Measurements from ENCODE around the gene EPHB4.

GRCh38 chr7:100867776-100868485 lies 40.6 kb upstream of the EPHB4 start:
- TF ChIP-seq CTCF (IDR thresholded peaks at IDR 0.05) (no peak), POLR2A (IDR thresholded peaks at IDR 0.05) (no peak)
